Omental fat pad (tissue), 4 donors: ENCODE data around the gene CCDC106. TPM values are rescaled to one million over a fixed set of nuclear protein-coding genes. Genes with fewer than 3 reads are reported as not detected.

Experiments used
- ATAC-seq: fragments of 150-250 bp; one replicate; pipeline ENCODE4 v1.9.1; 2016; ENCODE audit warnings: mild to moderate bottlenecking, moderate library complexity; ENCODE audit not compliant: low FRiP score
- DNase-seq: peaks from one replicate; pipeline ENCODE4 v3.0.0-alpha.2; 2019; ENCODE audit warnings: low spot score
- CTCF ChIP-seq, 3 donors: fragments of 450-650 bp; IDR thresholded peaks; one replicate each; pipeline ENCODE4 v1.5.1; 2016 to 2017; ENCODE audit warnings: antibody characterized with exemption in 3 of 3, mild to moderate bottlenecking in 3 of 3, moderate library complexity in 2 of 3
- total RNA-seq, 4 donors: library from RNA; depleted of rRNA; stranded (reverse); fragments of >200 nt; gene quantifications; one replicate each; pipeline ENCODE4 v1.1.0, GENCODE V29; 2016

The CCDC106 gene
- total RNA-seq, 4 donors from 2014 or later: 9.8 to 15.2 (median 11.0) TPM

DNA sequence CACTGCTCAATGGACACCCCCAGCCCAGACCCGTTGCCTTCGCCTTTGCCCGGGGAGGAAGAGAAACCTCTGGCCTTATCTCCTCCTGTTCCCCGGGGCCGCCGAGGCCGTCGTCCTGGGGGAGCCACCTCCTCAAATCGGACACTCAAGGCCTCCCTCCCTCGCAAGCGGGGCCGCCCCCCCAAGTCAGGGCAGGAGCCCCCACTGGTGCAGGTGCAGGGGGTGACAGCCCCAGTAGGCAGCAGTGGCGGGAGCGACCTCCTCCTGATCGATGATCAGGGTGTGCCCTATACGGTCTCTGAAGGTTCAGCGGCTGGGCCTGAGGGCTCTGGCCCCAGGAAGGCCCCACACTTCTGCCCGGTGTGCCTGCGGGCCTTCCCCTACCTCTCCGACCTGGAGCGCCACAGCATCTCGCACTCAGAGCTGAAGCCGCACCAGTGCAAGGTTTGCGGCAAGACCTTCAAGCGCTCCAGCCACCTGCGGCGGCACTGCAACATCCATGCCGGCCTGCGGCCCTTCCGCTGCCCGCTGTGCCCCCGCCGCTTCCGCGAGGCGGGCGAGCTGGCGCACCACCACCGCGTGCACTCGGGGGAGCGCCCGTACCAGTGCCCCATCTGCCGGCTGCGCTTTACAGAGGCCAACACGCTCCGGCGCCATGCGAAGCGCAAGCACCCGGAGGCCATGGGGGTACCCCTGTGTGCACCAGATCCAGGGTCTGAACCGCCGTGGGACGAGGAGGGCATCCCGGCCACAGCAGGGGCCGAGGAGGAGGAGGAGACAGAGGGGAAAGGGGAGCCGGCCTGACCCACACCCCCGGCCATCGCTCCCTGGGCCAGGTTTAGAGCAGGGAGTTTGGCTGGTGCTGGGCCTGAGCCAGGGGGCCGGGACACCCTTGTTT is 45.7 kb upstream of the CCDC106 start:
- no peak for DNase-seq
- no peak for TF ChIP-seq CTCF (IDR thresholded peaks at IDR 0.05)
- ATAC-seq: no peak

- DNase-seq (no peak), ATAC-seq (no peak)
- TF ChIP-seq CTCF (IDR thresholded peaks at IDR 0.05): no peak
Measured at GRCh38 chr19:55603115-55603514, 44.9 kb upstream of the CCDC106 start.

- no peak for ATAC-seq
- no peak for DNase-seq
- no peak for TF ChIP-seq CTCF (IDR thresholded peaks at IDR 0.05)
Measured at GRCh38 chr19:55603581-55604292, 44.3 kb upstream of the CCDC106 start.

GRCh38 chr19:55605207-55605636 is 42.8 kb upstream of the CCDC106 start:
- ATAC-seq (peak; percentile 84), DNase-seq (peak; percentile 93)
- TF ChIP-seq CTCF (IDR thresholded peaks at IDR 0.05): no peak

- TF ChIP-seq CTCF (IDR thresholded peaks at IDR 0.05): no peak
- peak; percentile 35 for DNase-seq
- ATAC-seq: peak; percentile 60
Measured at GRCh38 chr19:55605637-55606470, 42.2 kb upstream of the CCDC106 start, which contains the start of gene ZNF865. Gene ZNF865 (plus strand): TSS chr19:55605647. CDS start chr19:55613619, 7,972 bp downstream.

GRCh38 chr19:55606471-55606787 is 41.6 kb upstream of the CCDC106 start:
- DNase-seq: no peak
- no peak for ATAC-seq
- TF ChIP-seq CTCF (IDR thresholded peaks at IDR 0.05): no peak
